HG03108 (cell line): ENCODE data around the gene ITGA6.
"Not testable (repeated sequence)": the region's sequence is repeated elsewhere in the genome, so short reads cannot be mapped to it uniquely, and the experiment has no call there.

Experiments
- ATAC-seq: cut with Tn5 transposase; IDR thresholded peaks from one replicate; pipeline ENCODE4 v1.9.1; 2021; ENCODE audit warnings: moderate library complexity; ENCODE audit not compliant: unreplicated experiment

Gene ITGA6

GRCh38 chr2:172513524-172513900 is 86.1 kb downstream of the ITGA6 start:
- no peak for ATAC-seq

DNA sequence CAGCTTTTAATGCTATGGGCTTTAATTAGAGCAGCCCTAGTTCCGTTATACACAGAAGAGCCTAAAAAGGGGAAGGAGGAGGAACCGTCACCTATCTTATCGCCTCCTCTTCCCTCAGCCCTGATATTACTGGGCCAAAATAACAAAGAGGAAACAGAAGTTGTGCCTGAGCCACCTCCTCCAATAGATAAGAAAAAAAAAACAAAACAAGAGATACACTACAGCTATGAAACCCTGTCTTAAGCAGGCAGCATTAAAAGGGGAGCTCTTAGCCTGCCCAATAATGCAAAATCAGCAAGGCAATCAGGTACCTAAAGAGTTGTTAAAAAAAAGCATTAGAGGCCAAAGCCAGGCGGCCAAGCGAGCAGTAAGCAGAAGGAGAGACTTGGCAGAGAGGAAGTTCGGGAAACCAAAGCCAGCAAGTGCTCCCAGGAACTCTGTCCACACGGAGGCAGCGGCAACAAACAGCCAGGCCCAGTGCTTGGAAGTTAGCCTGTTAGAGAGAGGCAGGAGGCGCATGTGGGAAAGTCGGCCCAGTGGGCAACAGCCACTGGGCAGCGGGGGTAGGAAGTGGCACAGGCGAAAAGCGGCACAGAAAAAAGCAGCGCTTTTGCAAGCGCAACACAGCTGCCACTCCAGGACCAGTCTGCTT is 86.7 kb downstream of the ITGA6 start:
- no peak for ATAC-seq

GRCh38 chr2:172516299-172516698 is 88.9 kb downstream of the ITGA6 start:
- no peak for ATAC-seq

DNA sequence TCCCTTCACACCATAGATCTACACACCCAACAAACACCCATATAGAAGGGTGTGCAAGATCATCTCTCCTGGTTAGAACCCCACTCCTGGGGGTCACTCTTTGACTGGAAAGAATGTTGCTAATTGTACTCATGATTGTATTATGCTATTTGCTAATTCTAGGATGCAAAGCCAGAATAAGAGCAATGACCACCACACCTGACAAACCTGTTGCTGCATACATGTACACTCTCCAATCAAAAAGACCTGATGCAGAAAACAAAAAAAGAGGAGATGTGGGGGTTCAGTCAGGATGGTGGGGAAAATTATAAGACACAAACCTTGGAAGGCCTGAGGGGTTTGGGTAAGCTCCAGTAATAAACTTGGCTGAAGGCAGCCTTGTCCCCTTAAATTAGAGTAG is 91.6 kb downstream of the ITGA6 start:
- no peak for ATAC-seq

- no peak for ATAC-seq
Observed at GRCh38 chr2:172525601-172526000, 98.2 kb downstream of the ITGA6 start.

GRCh38 chr2:172531309-172531708 is 103.9 kb downstream of the ITGA6 start:
- ATAC-seq: no peak

GRCh38 chr2:172532461-172532860 is 105.1 kb downstream of the ITGA6 start:
- ATAC-seq: not testable (repeated sequence)

- no peak for ATAC-seq
Observed at GRCh38 chr2:172533687-172534086, 106.3 kb downstream of the ITGA6 start.

- ATAC-seq: no peak
Observed at GRCh38 chr2:172535119-172535518, 107.7 kb downstream of the ITGA6 start.

DNA sequence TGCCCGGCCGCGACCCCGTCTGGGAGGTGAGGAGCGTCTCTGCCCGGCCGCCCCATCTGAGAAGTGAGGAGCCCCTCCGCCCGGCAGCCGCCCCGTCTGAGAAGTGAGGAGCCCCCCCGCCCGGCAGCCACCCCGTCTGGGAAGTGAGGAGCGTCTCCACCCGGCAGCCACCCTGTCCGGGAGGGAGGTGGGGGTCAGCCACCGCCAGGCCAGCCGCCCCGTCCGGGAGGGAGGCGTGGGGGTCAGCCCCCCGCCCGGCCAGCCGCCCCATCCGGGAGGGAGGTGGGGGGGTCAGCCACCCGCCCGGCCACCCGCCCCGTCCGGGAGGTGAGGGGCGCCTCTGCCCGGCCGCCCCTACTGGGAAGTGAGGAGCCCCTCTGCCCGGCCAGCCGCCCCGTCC is 110.5 kb downstream of the ITGA6 start:
- ATAC-seq: not testable (repeated sequence)

DNA sequence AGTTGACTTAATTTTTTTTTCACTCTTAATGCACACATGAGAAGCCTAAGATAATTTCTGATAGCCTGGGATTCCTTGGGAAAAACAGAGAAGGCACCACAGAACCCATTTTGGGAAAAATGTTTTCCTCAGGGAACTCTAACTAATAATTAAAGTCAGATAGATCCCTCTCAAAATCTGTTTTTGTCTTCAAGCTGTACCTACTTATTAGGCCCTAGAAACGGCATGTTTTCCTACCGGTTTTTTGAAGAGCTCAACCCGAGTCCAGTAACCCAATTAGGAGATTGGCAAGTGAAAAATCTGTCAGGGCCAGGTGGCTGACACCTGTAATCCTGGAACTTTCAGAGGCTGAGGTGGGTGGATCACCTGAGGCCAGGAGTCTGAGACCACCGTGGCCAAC is 112.4 kb downstream of the ITGA6 start:
- no peak for ATAC-seq

DNA sequence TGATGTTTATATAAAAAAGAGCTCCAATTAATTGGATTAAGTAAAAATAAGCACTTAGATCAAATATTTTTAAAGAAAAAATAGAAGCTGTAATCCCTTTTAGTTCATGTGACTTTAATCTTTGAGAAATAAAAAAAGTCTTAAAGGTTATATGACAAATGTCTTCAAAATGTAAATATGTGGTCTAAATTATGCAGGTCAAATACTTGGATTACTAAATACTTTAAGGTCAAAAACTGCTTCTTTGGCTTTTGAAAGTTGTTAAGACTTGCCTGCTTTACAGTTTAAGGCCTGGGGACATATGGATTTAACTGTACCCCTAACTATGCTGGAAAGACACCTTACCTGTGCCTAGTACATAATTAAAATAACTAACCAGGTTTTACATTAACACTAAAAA is 113.0 kb downstream of the ITGA6 start:
- no peak for ATAC-seq

DNA sequence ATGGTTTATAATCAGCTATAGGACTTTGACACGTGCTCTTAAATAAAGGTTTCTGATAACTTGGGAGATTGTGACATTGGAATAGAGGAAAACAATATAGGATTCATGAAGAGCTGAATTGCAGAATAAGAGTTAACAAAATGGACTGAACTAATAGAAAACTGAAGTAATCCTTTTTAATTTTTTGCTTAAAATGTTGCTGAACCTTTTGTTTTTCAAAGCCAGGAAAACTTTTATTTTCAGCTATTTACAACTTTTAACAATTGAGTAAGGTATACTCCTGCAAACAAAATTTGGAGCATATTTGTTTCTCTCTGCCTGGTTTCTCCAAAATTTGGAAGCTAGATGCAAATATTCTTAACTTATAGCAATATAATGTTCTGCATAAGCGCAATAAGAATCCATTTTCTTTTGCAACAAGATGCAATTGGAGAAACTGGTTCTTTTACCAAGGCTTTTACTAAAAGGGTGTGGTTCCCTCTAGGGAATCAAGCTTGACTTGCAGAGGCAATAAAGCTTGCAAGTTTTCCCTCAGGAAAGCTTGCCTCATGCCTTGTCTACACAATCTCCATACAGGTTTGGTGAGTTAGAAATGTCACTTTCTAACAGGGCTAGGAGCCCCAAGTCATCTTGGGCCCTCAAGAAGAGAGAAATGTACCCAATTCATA is 118.2 kb downstream of the ITGA6 start:
- ATAC-seq: no peak

DNA sequence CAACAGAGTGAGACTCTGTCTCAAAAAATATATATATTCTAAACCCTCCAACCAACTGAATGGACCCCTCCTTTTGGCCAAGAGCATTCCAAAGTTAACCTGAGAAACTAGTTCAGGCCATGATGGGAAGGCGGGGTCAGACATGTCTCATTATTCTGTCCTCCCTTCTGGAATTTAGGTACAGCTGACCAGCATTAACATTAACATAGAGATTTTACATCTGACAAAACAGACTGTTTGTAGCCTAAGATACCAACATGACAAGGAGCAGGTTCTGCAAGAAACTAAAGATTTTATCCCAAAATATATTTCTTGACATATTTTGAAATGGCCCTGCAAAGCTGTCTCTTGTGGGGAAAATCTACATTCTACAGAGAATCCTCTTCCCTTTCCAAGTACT is 121.7 kb downstream of the ITGA6 start:
- ATAC-seq: no peak

- not testable (repeated sequence) for ATAC-seq
Observed at GRCh38 chr2:172549802-172550201, 122.4 kb downstream of the ITGA6 start.

GRCh38 chr2:172550419-172550818 is 123.0 kb downstream of the ITGA6 start:
- no peak for ATAC-seq

- no peak for ATAC-seq
Observed at GRCh38 chr2:172551271-172551670, 123.9 kb downstream of the ITGA6 start.

GRCh38 chr2:172552547-172553291 is 125.3 kb downstream of the ITGA6 start:
- no peak for ATAC-seq

DNA sequence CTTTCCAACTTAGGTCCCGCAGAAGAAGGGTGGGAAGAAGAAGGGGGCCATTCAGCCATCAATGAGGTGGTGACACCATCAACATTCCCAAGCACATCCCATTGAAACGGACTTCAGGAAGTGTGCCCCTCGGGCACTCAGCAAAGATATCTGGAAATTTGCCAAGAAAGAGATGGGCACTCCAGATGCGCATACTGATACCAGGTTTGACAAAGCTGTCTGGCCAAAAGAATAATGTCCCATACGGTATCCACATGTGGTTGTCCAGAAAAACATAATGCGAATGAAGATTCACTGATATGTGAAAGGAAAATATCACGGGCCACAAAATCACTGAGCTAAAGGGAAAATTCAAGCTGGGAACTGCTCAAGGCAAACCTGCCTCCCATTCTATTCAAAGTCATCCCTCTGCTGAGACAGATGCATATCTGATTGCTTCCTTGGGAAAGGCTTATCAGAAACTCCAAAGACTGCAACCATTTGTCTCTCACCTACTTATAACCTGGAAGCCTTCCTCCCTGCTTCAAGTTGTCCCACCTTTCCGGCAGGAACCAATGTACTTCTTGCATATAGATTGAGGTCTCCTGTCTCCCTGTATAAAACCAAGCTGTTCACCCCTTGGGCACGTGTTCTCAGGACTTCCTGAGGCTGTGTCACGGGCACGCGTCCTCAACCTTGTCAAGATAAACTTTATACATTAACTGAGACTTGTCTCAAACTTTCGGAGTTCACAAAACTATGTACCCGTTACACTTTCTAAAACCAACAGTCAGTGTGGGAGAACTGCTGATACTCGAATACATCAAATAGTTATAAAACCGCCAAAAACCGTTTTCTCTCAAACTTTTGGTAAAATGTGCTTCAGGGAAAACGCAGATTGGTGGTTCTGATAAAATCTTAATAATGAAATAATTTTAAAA is 127.2 kb downstream of the ITGA6 start:
- no peak for ATAC-seq

GRCh38 chr2:172555272-172555521 is 127.8 kb downstream of the ITGA6 start:
- ATAC-seq: peak; percentile 2
